Peyer's patch (tissue), 4 donors: ENCODE results near the gene MAPK8.

ENCODE experiments used
- CTCF ChIP-seq, 6 experiments: fragments of 450-650 bp in 4 of 6; fragments of 200-600 bp in 2 of 6; sonication (generic) in 1 of 6; IDR thresholded peaks; one replicate each; pipeline ENCODE4 v1.5.1; 2017 to 2019; ENCODE audit warnings: antibody characterized with exemption in 6 of 6, mild to moderate bottlenecking in 3 of 6, moderate library complexity in 1 of 6
- POLR2A ChIP-seq, 2 donors: fragments of 450-650 bp; IDR thresholded peaks; one replicate each; pipeline ENCODE4 v1.5.1; 2017; ENCODE audit warnings: antibody characterized with exemption in 2 of 2, mild to moderate bottlenecking in 2 of 2, moderate library complexity in 2 of 2

GRCh38 chr10:48406658-48407057, 100.2 kb downstream of the MAPK8 start:
- TF ChIP-seq CTCF (IDR thresholded peaks at IDR 0.05) (no peak), POLR2A (IDR thresholded peaks at IDR 0.05) (no peak)
